Kidney glomerular epithelial cell (primary cell): ENCODE results near the gene CD164.
"Not testable (repeated sequence)": the region's sequence is repeated elsewhere in the genome, so short reads cannot be mapped to it uniquely, and the experiment has no call there.

Experiments
- DNase-seq: peaks from one replicate; lab custom pipeline; 2025; lab: John Stamatoyannopoulos, UW

The CD164 gene

DNA sequence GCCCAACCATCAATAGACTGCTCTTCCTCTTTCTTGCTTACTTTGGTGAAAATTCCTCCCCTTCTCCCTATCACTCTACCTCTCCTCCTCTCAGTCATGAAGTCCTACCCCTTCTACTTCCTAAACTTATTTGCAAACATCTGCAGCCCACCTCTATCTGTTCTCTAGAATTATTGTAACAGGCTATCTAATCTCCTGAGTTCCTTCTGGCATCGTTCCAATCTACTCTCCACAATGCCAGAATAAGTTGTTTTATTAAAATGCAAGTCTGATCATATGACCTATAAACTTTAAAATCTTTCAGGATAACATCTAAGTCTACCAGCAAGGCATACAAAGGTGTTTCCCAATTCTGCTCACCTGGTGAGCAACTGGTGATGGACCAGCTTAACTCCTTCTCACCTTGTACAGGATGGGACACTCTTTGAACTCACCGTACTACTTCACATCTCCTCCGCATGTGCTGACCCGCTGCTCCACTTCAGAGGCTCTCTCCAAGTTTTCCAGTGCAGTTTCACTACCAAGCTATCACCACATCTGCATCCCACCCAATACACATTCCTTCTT, 7.9 kb downstream of the CD164 start:
- DNase-seq = no peak

GRCh38 chr6:109373762-109374161, 8.5 kb downstream of the CD164 start:
- DNase-seq = no peak

- DNase-seq = no peak
Observed at GRCh38 chr6:109373331-109373730, 8.9 kb downstream of the CD164 start.

DNA sequence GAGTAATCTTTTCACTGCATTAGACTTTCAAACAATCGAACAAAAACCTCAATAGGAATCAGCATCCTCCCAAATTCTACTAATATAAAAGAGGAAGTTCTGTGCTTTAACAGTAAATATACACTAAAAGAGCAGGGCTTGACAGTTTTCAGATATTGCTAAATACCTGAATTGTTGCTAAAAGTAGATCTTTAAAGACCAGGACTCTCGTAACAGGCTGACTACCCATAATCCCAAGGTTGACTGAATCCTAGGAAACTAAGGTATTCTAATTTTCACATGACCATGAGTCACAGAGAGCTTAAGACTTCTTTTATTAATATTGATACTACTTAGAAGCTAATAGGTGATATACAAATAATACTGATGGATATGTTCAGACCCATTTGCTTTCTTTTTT, 10.1 kb downstream of the CD164 start:
- DNase-seq = peak; percentile 17

DNA sequence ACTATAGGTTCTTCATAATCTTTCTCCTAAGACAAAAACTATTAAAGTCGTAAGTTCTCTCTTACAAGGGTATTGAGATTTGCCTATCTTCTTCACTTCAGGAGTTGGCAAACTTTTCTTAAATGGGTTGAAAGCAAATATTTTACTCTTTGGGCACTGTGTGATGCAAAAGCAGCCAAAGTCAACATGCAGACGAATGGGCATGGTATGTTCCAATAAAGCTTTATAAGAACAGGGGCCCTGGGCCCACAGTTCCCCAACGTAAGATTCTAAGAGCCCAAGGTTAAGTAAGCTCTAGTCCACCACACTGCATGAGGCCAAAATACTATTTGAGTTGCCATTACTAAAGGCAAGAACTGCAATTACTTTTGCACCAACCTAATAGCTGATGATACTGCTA, 11.5 kb downstream of the CD164 start:
- DNase-seq = no peak

- no peak for DNase-seq
Observed at GRCh38 chr6:109370336-109370735, 11.9 kb downstream of the CD164 start.

DNA sequence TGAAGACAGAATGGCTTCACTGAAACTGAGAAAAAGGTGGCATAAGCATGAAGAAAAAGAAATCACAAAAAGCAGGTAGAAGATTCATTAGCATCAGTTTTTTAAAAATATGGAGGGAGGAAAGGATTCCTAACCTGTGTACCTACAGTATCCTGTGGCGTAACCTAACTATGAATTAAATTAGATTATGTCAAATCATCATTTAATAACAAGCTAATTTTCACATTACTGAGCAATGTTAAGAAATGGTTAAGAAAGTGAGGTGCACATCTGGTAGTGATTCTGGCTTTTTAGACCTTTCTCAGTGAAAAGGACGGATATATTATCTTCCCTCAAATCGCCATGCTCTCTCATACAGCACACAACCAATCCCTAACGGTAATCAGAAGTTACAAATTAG, 12.5 kb downstream of the CD164 start:
- no peak for DNase-seq

DNA sequence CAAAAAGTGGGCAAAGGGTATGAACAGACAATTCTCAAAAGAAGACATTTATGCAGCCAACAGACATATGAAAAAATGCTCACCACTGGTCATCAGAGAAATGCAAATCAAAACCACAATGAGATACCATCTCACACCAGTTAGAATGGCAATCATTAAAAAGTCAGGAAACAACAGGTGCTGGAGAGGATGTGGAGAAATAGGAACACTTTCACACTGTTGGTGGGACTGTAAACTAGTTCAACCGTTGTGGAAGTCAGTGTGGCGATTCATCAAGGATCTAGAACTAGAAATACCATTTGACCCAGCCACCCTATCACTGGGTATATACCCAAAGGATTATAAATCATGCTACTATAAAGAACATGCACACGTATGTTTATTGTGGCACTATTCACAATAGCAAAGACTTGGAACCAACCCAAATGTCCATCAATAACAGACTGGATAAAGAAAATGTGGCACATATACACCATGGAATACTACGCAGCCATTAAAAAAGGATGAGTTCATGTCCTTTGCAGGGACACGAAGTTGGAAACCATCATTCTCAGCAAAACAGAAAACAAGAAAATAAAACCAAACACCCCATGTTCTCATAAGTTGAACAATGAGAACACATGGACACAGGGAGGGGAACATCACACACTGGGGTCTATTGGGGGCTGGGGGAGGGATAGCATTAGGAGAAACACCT, 17.7 kb downstream of the CD164 start:
- DNase-seq = not testable (repeated sequence)

GRCh38 chr6:109363753-109364152, 18.5 kb downstream of the CD164 start:
- no peak for DNase-seq

GRCh38 chr6:109362102-109362884, 20.0 kb downstream of the CD164 start:
- no peak for DNase-seq

- no peak for DNase-seq
Observed at GRCh38 chr6:109360791-109361190, 21.5 kb downstream of the CD164 start.

DNA sequence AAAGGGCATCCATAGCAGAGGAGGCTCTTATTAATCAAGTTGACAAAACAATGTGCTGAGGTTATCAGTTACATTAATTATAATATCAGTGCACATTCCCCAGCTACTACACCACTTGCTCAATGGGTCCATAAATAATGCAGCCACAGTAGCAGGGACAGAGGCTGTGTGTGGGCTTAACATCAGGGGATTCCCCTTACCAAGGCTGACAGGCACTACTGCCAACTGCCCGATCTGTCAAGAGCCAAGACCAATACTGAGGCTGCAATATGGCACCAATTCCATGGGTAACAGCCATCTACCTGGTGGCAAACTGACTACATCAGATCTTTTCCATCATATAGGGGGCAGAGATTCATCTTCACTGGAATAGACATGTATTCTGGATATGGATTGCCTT, 22.0 kb downstream of the CD164 start:
- no peak for DNase-seq

- no peak for DNase-seq
Observed at GRCh38 chr6:109359248-109359647, 23.0 kb downstream of the CD164 start.

DNA sequence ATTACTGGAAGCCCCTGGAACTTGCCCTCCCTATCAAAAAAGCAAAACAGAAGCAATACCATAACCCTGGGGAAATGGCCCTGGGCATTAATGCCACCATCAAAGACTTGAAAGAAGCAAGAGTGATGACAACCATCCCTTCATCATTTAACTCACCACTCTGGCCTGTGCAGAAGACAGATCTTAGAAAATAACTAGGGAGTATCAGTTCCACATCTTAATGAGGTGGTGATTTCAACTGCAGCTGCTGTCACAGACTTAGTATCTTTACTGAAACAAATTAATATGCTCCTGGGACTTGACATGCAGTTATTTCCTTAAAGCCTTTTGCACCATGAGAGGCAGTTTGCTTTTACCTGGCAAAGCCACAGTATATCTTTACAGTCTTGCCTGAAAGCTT, 24.1 kb downstream of the CD164 start:
- no peak for DNase-seq

DNA sequence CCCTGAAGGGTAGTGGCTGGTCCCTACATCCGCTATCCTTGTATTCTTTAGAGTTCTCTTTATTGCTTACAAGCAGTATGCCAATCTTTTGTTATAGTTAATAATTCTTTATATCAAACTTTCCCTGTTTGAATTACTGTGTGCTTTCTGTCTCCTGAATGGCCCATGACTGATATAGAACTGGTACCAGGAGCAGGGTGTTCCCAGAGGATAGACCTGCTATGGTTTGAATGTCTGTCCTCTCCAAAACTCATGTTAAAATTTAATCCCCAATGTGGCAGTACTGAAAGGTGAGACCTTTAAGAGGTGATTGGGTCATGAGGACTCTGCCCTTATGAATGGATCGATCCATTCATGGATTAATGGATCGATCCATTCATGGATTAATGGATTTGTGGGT, 26.0 kb downstream of the CD164 start:
- no peak for DNase-seq

DNA sequence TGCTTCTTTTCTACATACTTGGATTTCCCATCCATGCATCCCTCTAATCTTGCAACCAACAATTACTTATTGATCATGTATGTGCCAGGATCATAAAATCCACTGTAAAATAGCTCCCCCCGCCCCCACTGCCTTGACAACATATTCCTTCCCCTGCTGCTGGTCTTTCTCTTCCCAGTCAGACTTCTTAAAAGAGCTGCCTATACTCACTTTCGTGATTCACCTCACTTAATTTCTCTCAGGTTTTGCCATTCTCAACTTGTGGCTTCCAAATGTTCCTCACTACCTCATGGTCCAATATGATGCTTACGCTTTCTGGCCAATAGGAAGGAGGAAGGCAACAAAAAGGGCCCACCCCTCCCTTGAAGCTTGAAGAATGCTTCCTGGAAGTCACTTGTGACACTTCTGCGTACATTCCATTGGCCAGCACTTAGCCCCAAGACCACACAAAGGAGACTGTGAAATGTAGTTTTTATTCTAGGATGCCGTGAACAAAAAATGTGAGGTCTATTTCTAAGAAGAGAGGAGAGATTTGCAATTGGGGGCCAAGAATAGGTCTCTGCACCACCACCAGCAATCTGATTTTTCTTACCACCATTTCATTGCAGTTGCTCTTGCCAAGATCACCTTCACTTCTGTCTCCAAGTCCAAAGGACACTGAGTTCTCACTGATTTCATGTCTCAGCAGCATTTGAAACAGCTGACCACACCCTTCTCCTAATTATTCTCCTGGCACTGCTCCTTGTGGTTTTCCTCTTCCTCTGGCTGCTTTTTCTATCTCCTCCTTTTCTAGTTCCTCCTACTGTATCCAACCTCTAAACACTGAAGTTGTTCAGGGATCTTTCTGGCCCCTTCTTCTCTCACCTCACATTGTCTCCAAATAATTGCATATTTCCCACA, 30.8 kb downstream of the CD164 start:
- no peak for DNase-seq

- DNase-seq = no peak
Observed at GRCh38 chr6:109349419-109349987, 32.8 kb downstream of the CD164 start.

DNA sequence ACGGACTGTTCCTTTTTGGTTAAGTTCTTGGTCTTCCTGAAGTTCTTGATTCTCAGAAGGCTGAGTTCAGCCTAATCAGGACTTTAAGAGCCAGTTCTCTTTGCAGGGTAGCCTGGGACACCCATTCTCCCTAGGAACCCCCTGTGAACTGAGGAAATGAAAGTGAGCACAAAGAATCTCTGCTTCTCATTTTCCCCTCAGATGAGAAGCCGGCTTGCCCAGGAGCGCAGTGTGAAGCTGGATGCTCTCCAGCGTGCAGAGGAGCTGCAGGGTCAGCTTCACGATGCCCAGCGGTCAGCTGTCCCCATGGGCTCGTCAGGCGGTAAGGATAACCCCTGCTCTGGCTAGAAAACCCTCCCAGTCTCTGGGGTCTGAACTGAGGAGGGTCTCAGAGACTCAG, 34.0 kb downstream of the CD164 start:
- no peak for DNase-seq

DNA sequence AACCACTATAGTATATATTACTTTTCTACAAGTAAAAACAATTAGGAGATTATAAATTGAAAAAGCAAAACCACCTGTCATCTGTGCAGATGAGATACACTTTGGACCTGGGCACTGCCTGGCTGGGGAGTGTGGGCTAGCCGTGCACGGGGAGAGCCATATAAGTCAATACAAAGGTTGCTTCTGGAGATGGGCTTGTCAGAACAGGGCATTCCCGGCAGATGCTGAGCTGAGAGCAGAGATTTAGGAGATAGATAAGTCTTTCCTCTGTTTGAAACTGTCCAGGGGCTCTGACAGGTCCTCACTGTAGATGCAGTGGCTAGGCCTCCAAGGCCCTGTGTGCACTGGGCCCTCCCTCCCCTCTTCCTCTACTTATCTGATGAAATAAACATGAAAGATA, 34.5 kb downstream of the CD164 start:
- no peak for DNase-seq

- no peak for DNase-seq
Observed at GRCh38 chr6:109345986-109346385, 36.3 kb downstream of the CD164 start.

GRCh38 chr6:109344226-109344625, 38.0 kb downstream of the CD164 start:
- DNase-seq = no peak

DNA sequence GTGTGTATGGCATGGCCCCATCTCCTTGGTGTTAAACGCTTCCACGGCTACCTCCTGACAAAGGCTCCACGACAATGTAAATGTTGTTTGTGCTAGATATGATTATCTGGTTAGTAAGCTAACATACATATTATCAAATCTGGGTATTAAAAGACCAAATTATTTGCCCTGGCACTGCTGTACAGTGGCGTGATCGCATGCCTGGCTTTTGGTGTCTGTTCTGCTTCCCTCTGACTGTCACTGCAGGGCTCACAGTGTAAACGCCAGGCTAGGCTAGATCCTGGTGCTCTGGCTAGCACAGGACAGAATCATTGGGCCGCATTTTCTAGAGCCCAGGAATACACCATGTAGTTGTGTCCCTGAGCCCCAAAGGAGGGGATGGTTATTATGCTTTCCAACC, 38.7 kb downstream of the CD164 start:
- DNase-seq = no peak
